DOHH2 (cell line): ENCODE measurements around the gene ADCY1.

Experiments used
- H3F3A ChIP-seq: fragments of 200-600 bp; sonication (generic), shearing (Covaris generic); 2 replicates; pipeline ENCODE4 v1.6.0; 2016; ENCODE audit warnings: antibody characterized with exemption, mild to moderate bottlenecking; ENCODE audit not compliant: control insufficient read depth, insufficient read depth
- H3K27ac ChIP-seq: fragments of 200-600 bp; sonication (generic); 2 replicates; pipeline ENCODE4 v1.5.1; 2014; ENCODE audit warnings: low read depth, mild to moderate bottlenecking, low read length, moderate library complexity
- H3K27me3 ChIP-seq: fragments of 200-600 bp; sonication (generic); 2 replicates; pipeline ENCODE4 v1.6.1; 2014; ENCODE audit warnings: mild to moderate bottlenecking, low read length, mixed read lengths; ENCODE audit not compliant: control insufficient read depth
- H3K36me3 ChIP-seq: fragments of 200-600 bp; sonication (generic); 2 replicates; pipeline ENCODE4 v1.6.1; 2014; ENCODE audit warnings: mild to moderate bottlenecking, low read length, moderate library complexity, mixed read lengths; ENCODE audit not compliant: control insufficient read depth
- H3K4me1 ChIP-seq: fragments of 200-600 bp; sonication (generic); 2 replicates; pipeline ENCODE4 v1.6.1; 2014; ENCODE audit warnings: mild to moderate bottlenecking, low read length, mixed read lengths; ENCODE audit not compliant: control insufficient read depth
- H3K4me2 ChIP-seq: fragments of 200-600 bp; sonication (generic); 2 replicates; pipeline ENCODE4 v1.6.0; 2014; ENCODE audit warnings: mild to moderate bottlenecking, low read length, moderate library complexity
- H3K4me3 ChIP-seq: fragments of 200-600 bp; sonication (generic); 2 replicates; pipeline ENCODE4 v1.5.1; 2014; ENCODE audit warnings: mild to moderate bottlenecking, low read length, mixed read lengths
- H3K79me2 ChIP-seq: fragments of 200-600 bp; sonication (generic); 2 replicates; pipeline ENCODE4 v1.6.1; 2014; ENCODE audit warnings: mild to moderate bottlenecking, low read length, mixed read lengths; ENCODE audit not compliant: control insufficient read depth
- H3K9me2 ChIP-seq: fragments of 200-600 bp; sonication (generic); replicated peaks from 2 replicates; pipeline ENCODE4 v1.6.1; 2014; ENCODE audit warnings: mild to moderate bottlenecking, low read length, mixed read lengths; ENCODE audit not compliant: control insufficient read depth
- H3K9me3 ChIP-seq: fragments of 200-600 bp; sonication (generic); 2 replicates; pipeline ENCODE4 v1.6.1; 2014; ENCODE audit warnings: antibody characterized with exemption, low read length, mixed read lengths; ENCODE audit not compliant: control insufficient read depth, insufficient read depth
- H4K20me1 ChIP-seq: fragments of 200-600 bp; sonication (generic); 2 replicates; pipeline ENCODE4 v1.6.0; 2014; ENCODE audit warnings: low read depth, mild to moderate bottlenecking, antibody characterized with exemption, low read length, moderate library complexity; ENCODE audit not compliant: control insufficient read depth, insufficient read depth
- EZH2phosphoT487 ChIP-seq: fragments of 200-600 bp; sonication (generic); IDR thresholded peaks from 2 replicates; pipeline ENCODE4 v1.6.1; 2017; ENCODE audit warnings: borderline replicate concordance, mild to moderate bottlenecking, antibody characterized with exemption, low read length, moderate library complexity, mixed read lengths
- TF ChIP-seq, protein P1 (sequence below): fragments of 200-600 bp; sonication (generic); IDR thresholded peaks from one replicate; pipeline ENCODE4 v1.5.1; 2014; ENCODE audit warnings: antibody characterized with exemption, mild to moderate bottlenecking, low read depth, low read length; ENCODE audit not compliant: poor library complexity, severe bottlenecking

Gene ADCY1

DNA sequence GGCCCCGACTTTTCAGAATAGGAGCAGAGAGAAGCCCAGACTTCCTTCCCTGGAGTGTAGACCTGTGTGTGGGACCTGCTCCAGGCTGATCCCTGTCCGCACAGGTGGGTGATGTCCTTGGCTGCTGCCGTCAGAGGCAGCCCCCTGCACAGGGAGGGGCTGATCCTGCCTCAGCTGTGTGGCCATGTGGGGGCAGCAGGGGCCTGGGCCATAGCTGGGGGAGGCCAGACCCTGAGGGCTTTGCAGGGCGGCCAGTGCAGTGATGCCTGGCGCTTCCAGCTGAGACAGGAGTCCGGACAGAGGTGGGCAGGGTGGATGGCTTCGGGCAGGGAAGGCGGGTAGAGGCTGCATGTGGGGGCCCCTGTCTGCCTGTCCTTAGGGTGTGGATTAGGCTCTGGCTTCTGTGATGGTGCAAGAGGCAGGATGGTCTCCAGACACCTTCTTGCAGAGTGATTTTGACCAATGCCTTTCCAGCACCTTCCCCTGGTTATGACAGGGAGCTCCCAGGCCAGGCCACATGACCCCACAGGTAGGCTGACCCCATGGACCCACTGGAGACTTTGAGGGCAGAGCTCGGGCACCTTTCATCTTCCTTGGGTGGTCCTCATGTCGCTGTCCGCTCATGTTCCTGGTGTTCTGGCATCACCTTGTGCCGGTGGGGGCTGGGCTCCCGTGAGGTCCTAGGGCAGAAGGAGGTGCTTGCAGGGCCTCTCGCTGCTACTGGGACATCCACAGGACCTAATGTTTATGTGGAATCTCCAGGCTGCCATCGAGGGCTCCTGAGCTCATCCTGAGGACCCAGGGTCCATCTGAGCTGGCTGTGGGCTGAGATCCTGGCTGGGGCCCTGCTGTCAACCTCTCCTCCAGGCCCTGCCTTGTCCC lies 141.5 kb downstream of the ADCY1 start:
- no peaks in the 10 kb centered on the region for H4K20me1 ChIP-seq
- H3K9me3 ChIP-seq = no peaks in the 10 kb centered on the region
- TF ChIP-seq, protein P1, sequence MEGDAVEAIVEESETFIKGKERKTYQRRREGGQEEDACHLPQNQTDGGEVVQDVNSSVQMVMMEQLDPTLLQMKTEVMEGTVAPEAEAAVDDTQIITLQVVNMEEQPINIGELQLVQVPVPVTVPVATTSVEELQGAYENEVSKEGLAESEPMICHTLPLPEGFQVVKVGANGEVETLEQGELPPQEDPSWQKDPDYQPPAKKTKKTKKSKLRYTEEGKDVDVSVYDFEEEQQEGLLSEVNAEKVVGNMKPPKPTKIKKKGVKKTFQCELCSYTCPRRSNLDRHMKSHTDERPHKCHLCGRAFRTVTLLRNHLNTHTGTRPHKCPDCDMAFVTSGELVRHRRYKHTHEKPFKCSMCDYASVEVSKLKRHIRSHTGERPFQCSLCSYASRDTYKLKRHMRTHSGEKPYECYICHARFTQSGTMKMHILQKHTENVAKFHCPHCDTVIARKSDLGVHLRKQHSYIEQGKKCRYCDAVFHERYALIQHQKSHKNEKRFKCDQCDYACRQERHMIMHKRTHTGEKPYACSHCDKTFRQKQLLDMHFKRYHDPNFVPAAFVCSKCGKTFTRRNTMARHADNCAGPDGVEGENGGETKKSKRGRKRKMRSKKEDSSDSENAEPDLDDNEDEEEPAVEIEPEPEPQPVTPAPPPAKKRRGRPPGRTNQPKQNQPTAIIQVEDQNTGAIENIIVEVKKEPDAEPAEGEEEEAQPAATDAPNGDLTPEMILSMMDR = no peak
- TF ChIP-seq EZH2phosphoT487 = no peak
- no peaks in the 10 kb centered on the region for H3K36me3 ChIP-seq
- H3K9me2 ChIP-seq = no peaks in the 10 kb centered on the region
- H3K79me2 ChIP-seq = no peaks in the 10 kb centered on the region
- H3K4me1 ChIP-seq = no peaks in the 10 kb centered on the region
- H3F3A ChIP-seq = no peaks in the 10 kb centered on the region
- no peak overlapping the region for H3K27ac ChIP-seq
- no peak overlapping the region for H3K4me3 ChIP-seq
- H3K27me3 ChIP-seq = no peaks in the 10 kb centered on the region
- H3K4me2 ChIP-seq = no peak overlapping the region

DNA sequence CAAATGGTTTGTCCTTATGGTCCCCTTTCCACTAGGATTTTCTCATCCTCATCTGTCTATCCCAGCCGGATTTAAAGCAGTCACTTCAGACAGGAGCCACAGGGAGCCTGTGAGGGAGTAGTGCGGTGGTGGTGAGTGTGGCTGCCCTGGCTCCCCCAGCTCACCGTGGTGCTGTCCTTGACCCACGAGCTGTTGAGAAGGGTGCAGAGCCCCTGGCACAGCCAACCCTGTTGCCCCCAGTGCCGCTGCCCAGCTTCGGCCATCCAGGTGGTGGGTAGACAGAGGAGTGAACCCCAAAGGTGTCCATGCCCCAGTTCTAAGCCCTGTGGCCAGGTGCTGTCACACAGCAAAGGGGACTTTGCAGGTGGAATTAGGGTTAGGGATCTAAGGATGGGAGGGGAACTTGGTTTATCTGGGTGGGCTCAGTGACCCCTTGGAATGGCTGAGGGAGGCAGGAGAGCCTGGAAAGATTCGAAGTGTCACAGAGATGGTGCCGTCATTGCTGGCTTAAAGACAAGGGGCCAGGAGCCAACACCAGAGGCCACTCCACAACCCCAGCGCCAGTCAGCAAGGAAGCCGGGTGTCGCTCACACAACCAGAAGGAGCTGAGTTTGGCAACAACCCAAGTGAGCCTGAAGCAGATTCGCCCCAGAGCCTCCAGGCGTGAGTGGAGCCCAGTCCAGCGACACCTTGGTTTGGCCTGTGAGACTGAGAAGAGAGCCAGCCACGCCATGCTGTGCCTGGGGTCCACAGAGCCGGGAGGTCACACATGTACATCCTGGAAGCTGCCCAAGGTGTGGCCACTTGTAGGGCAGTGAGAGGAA lies 142.4 kb downstream of the ADCY1 start:
- no peaks in the 10 kb centered on the region for H3K36me3 ChIP-seq
- no peaks in the 10 kb centered on the region for H3F3A ChIP-seq
- H3K27ac ChIP-seq = no peak overlapping the region
- no peak overlapping the region for H3K4me3 ChIP-seq
- no peak overlapping the region for H3K4me2 ChIP-seq
- H3K27me3 ChIP-seq = no peaks in the 10 kb centered on the region
- H3K9me2 ChIP-seq = no peaks in the 10 kb centered on the region
- H3K9me3 ChIP-seq = no peaks in the 10 kb centered on the region
- no peaks in the 10 kb centered on the region for H4K20me1 ChIP-seq
- H3K79me2 ChIP-seq = no peaks in the 10 kb centered on the region
- TF ChIP-seq, protein P1 = no peak
- TF ChIP-seq EZH2phosphoT487 = no peak
- H3K4me1 ChIP-seq = no peaks in the 10 kb centered on the region

- H3K4me3 ChIP-seq = no peak overlapping the region
- H3F3A ChIP-seq = no peaks in the 10 kb centered on the region
- no peak for TF ChIP-seq EZH2phosphoT487
- TF ChIP-seq, protein P1 = no peak
- H3K4me1 ChIP-seq = no peaks in the 10 kb centered on the region
- H4K20me1 ChIP-seq = no peaks in the 10 kb centered on the region
- H3K27ac ChIP-seq = no peak overlapping the region
- H3K9me3 ChIP-seq = no peaks in the 10 kb centered on the region
- no peaks in the 10 kb centered on the region for H3K36me3 ChIP-seq
- H3K79me2 ChIP-seq = no peaks in the 10 kb centered on the region
- H3K9me2 ChIP-seq = no peaks in the 10 kb centered on the region
- no peaks in the 10 kb centered on the region for H3K27me3 ChIP-seq
- no peak overlapping the region for H3K4me2 ChIP-seq
These were observed 143.5 kb downstream of the ADCY1 start for GRCh38 chr7:45717537-45718235.
